NCI-H345 (cell line): ENCODE results near the gene PHLPP2.
"Not testable (repeated sequence)": the region's sequence is repeated elsewhere in the genome, so short reads cannot be mapped to it uniquely, and the experiment has no call there.

Source experiments
- DNase-seq: peaks from one replicate; lab custom pipeline; 2025; lab: John Stamatoyannopoulos, UW

PHLPP2 gene

DNA sequence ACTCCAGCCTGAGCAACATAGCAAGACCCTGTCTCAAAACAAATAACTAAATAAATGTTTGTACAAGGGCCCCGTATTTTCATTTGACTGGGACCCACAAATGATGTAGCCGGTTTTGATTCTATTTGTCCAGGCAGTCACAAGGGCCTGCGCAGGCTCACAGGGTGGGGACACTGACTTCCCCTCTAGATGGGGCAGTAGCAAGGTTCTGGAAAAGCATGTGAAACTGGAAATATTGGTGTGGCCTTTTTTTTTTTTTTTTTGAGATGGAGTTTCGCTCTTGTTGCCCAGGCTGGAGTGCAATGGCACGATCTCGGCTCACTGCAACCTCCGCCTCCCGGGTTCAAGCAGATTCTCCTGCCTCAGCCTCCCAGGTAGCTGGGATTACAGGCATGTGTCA lies 109.5 kb downstream of the PHLPP2 start:
- not testable (repeated sequence) for DNase-seq

GRCh38 chr16:71610936-71611871 lies 113.3 kb downstream of the PHLPP2 start:
- DNase-seq: peak; percentile 41

- no peak for DNase-seq
Measured at GRCh38 chr16:71610447-71610846, 114.1 kb downstream of the PHLPP2 start.

- DNase-seq: no peak
Measured at GRCh38 chr16:71609066-71609465, 115.4 kb downstream of the PHLPP2 start.

DNA sequence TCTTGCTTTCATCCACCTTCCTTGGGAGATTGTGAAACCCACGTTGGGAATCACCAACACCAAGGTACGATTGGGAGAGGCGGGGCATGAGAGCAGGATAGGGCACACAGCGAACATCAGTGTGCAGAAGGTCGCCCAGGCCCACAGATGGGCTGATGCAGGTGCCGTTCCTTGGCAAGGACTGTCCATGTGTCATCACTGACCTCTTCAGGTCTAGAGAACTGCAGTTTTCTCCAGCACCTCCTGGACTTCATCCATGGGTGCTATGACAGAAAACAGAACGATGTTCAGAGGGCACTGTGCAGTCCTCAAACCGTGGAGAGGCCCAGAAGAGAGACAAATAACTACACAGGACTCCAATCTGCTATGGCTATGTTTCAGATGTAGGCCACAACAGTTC lies 123.7 kb downstream of the PHLPP2 start:
- no peak for DNase-seq

- not testable (repeated sequence) for DNase-seq
Measured at GRCh38 chr16:71598426-71598825, 126.1 kb downstream of the PHLPP2 start.

DNA sequence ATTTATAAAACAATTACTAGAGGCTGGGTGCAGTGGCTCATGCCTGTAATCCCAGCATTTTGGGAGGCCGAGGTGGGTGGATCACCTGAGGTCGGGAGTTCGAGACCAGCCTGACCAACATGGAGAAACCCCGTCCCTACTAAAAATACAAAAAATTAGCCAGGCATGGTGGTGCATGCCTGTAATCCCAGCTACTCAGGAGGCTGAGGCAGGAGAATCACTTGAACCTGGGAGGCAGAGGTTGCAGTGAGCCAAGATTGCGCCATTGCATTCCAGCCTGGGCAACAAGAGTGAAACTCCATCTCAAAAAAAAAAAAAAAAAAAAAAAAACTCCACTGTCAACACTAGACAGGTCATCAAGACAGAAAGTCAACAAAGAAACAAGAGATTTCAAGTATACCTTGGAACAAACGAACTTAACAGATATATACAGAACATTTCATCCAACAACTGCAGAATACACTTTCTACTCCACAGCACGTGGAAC lies 129.1 kb downstream of the PHLPP2 start:
- DNase-seq: not testable (repeated sequence)
